ENCODE data around the gene SMPD2.

The SMPD2 gene

DNA sequence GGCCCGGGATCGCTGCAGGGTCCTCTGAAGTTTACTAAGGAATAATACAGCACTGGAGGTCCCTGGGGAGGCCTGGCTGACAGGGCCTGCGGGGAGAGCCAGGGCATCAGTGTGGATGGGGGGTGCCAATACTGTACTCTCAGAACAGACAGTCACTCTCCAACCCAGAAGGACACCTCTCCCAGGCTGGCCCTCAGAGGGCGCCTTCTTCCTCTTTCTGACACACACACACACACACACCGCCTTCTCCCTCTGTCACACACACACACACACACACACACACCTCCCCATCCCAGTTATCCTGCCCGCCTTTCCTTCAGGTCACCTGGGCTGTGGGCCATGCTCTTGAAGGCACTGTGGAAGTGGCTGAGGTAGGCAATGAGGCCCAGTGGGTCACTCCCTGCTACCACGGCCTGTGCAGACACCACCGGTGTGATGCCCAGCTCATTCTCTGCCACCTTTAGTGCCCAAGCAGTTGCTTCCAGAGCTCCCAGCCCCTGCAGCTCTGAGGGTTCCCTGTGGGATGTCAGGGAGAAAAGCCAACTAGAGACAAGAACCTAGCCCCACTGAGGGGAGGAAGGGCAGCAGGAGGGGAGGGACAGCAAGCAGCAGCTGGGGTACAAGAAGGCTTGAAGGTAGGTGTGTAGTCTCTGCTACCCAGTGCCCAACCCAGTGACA lies 7.5 kb downstream of the SMPD2 start:
- H3K9me3 ChIP-seq (ENCODE audit: control insufficient read depth, insufficient read depth, low read length), result no peaks in the 10 kb centered on the region
- H3K27me3 ChIP-seq (ENCODE audit: control insufficient read depth, insufficient read depth, low read length), result no peaks in the 10 kb centered on the region
- no peak overlapping the region for H3K9ac ChIP-seq (ENCODE audit: low read depth, low read length)
- H3K4me3 ChIP-seq (ENCODE audit: low read depth, low read length), result no peak overlapping the region
- H3K4me1 ChIP-seq (ENCODE audit: control insufficient read depth, insufficient read depth, low read length), result no peaks in the 10 kb centered on the region
- H3K36me3 ChIP-seq (ENCODE audit: control insufficient read depth, insufficient read depth, low read length), result peaks cover 59% of the 10 kb centered on the region

DNA sequence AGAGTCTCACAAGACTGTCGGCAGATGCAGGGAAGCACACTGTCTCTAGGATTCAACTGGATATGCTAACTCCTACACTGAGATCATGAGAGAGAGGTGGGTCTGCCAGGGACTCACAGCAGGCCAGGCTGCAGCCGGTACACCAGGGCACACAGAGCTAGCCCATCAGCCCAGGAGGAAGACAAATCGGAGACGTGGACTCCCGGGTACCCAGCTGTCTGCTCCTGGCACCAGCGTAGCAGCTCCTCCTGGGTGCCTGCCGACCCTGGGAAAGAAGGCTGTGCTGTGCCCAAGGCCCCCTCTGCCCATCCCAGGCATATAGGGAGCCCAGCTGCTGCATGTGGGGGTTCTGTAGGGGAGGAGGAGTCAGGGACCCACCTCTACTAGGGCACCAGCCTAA lies 8.1 kb downstream of the SMPD2 start:
- Histone ChIP-seq H3K4me1 (ENCODE audit: control insufficient read depth, insufficient read depth, low read length) (no peaks in the 10 kb centered on the region), H3K36me3 (ENCODE audit: control insufficient read depth, insufficient read depth, low read length) (peaks cover 60% of the 10 kb centered on the region), H3K4me3 (ENCODE audit: low read depth, low read length) (no peak overlapping the region), H3K9ac (ENCODE audit: low read depth, low read length) (no peak overlapping the region), H3K9me3 (ENCODE audit: control insufficient read depth, insufficient read depth, low read length) (no peaks in the 10 kb centered on the region), H3K27me3 (ENCODE audit: control insufficient read depth, insufficient read depth, low read length) (no peaks in the 10 kb centered on the region)

DNA sequence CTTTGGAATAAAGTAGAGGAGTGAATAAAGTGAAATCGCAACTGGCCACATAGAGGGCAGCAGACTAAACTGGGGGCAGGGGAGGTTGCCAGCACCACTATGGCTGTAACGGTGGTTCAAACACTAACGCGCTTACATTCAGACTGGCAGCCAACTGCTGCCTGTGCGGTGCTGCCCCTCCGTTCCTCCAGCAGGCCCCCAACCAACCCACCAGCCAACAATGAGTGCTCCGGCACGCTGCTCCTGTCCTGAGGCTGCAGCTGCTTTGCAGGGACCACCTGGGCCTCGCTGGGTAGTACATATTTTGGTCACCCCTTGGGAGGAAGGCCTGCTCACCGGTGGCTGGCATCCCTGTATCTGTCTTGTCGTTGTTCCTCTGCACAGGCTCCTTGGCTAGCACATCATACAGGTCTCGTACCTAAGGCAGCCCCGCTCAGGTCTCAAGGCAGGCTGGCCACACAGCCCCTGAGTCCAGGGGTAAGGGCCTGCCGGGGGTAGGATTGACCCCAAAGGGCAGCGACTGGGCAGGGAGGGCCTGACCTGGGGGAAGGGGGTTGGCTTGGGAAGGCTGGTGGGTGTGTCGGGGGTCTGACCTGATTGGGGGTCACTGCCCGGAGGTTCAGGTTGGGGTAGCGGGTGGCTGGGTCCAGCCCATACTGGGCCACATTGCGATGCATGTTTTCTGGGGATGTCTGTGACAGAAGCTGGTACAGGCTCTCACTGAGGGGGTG lies 8.7 kb downstream of the SMPD2 start:
- no peaks in the 10 kb centered on the region for H3K9me3 ChIP-seq (ENCODE audit: control insufficient read depth, insufficient read depth, low read length)
- no peaks in the 10 kb centered on the region for H3K4me1 ChIP-seq (ENCODE audit: control insufficient read depth, insufficient read depth, low read length)
- no peak overlapping the region for H3K4me3 ChIP-seq (ENCODE audit: low read depth, low read length)
- H3K27me3 ChIP-seq (ENCODE audit: control insufficient read depth, insufficient read depth, low read length), result no peaks in the 10 kb centered on the region
- H3K9ac ChIP-seq (ENCODE audit: low read depth, low read length), result no peak overlapping the region
- peaks cover 61% of the 10 kb centered on the region for H3K36me3 ChIP-seq (ENCODE audit: control insufficient read depth, insufficient read depth, low read length)

DNA sequence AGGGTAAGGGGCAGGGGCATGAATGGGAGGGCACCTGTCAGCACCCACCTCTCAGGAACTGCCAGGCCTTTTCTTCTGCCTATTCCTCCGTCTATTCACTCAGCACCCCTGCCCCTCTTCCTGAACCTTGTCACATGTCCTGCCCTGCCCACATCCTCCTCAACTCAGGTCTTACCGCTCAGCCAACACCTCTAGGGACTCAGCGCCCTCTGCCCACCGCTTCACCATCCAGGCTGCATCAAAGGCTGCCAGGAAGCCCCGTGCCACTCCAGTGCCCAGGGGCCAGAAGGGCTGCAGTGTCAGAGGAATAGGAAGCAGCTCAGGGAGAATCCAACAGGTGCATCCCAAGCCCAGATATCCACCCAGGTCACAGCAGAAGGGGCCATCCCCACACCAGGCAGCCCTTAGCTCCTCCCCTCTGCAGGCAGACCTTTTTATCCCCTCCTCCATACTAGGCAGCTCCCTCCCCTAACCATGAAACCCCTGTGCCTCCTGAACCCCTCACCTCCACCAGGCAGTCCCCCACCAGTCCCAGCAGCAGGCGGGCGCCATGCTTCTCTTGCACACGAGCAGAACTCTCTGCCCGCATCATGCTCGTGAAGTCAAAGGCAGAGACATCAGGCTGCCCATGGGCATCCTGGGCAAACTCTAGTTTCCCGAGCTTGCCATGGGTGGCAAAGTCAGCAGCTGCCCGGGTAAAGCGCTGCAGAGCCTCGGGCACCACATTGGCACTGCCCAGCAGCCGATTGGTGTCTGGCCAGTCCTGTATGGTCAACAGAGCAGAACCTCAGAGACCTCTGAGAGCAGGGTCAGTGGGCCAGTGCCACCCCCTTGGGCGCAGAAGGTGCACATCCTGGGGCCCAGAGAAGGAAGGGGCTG lies 9.5 kb downstream of the SMPD2 start:
- Histone ChIP-seq H3K4me3 (ENCODE audit: low read depth, low read length) (no peak overlapping the region), H3K36me3 (ENCODE audit: control insufficient read depth, insufficient read depth, low read length) (peaks cover 59% of the 10 kb centered on the region), H3K9ac (ENCODE audit: low read depth, low read length) (no peak overlapping the region), H3K9me3 (ENCODE audit: control insufficient read depth, insufficient read depth, low read length) (no peaks in the 10 kb centered on the region), H3K4me1 (ENCODE audit: control insufficient read depth, insufficient read depth, low read length) (no peaks in the 10 kb centered on the region), H3K27me3 (ENCODE audit: control insufficient read depth, insufficient read depth, low read length) (no peaks in the 10 kb centered on the region)

DNA sequence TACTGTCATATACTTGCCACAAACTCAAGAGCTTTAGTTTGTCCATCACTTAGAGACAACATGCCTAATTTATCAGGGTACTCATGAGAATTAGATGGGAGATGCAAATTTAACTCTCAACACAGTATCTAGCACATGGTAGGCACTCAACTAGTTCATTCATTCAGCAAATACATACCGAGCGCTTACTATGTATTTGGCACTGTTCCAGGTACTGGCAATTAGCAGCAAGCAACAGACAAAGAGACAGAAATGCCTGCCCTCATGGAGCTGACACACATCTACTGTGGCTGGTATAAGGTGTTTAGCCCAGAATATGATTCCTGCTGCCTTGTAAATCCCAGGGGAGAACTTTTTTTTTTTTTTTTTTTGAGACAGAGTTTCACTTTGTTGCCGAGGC lies 10.3 kb downstream of the SMPD2 start:
- Histone ChIP-seq H3K27me3 (ENCODE audit: control insufficient read depth, insufficient read depth, low read length) (no peaks in the 10 kb centered on the region), H3K4me1 (ENCODE audit: control insufficient read depth, insufficient read depth, low read length) (no peaks in the 10 kb centered on the region), H3K36me3 (ENCODE audit: control insufficient read depth, insufficient read depth, low read length) (peaks cover 52% of the 10 kb centered on the region), H3K4me3 (ENCODE audit: low read depth, low read length) (no peak overlapping the region), H3K9me3 (ENCODE audit: control insufficient read depth, insufficient read depth, low read length) (no peaks in the 10 kb centered on the region), H3K9ac (ENCODE audit: low read depth, low read length) (no peak overlapping the region)

DNA sequence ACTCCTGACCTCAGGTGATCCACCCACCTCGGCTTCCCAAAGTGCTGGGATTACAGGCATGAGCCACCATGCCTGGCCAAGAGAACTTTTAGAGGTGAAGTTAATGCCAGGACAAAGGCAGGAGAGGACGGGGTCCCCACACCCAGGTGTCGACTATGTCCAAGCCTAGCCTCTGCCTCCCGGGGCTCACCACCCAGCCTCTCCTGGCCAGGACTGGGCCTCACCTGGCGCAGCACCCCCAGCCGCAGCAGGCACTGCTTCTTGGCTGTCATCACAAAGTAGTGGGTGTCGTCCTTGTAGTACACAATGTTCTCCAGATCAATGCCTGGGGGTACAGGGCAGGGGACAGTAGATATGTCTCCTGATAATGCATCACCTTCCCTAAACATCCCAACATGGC lies 10.9 kb downstream of the SMPD2 start:
- no peaks in the 10 kb centered on the region for H3K27me3 ChIP-seq (ENCODE audit: control insufficient read depth, insufficient read depth, low read length)
- peaks cover 47% of the 10 kb centered on the region for H3K36me3 ChIP-seq (ENCODE audit: control insufficient read depth, insufficient read depth, low read length)
- H3K4me1 ChIP-seq (ENCODE audit: control insufficient read depth, insufficient read depth, low read length), result peaks cover under 1% of the 10 kb centered on the region
- no peak overlapping the region for H3K4me3 ChIP-seq (ENCODE audit: low read depth, low read length)
- no peaks in the 10 kb centered on the region for H3K9me3 ChIP-seq (ENCODE audit: control insufficient read depth, insufficient read depth, low read length)
- no peak overlapping the region for H3K9ac ChIP-seq (ENCODE audit: low read depth, low read length)

DNA sequence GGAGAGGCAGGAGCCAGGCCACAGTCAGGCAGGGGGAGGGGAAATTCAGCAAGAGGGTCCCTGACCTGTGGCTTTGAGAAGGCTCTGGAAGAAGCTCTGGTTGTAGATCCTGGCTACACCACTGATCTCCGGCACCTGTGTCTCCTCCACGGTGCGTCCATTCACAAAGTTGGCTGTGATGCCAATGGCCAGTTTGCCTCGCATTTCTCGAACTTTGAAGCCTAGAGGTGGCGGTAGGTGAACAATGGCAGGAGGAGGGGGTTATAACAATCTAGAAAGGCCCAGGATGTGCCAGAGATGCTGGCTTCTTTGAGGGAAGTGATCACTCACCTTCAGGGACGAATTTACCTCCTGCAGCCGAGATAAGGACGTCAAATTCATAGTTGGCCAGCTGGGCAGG lies 11.7 kb downstream of the SMPD2 start:
- Histone ChIP-seq H3K4me1 (ENCODE audit: control insufficient read depth, insufficient read depth, low read length) (peaks cover 9% of the 10 kb centered on the region), H3K36me3 (ENCODE audit: control insufficient read depth, insufficient read depth, low read length) (peaks cover 39% of the 10 kb centered on the region), H3K9ac (ENCODE audit: low read depth, low read length) (no peak overlapping the region)

DNA sequence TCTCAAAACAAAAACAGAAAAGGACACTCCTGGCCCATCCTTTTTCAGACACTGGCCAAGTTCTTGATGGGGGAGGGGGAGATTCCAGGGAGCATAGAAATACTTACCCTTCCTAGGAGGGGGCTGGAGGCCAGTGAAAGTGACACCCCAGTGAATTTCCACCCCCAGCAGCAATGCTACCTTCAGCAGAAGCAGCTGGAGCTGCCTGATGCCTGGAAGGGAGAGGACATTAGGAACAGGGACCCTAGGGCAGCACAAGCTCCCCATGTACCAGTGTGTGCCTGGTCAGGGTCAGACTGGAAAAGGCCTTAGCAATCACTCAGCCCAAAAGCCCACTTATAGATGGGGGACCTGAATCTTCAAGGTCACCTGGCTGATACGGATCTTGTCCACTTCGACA lies 12.6 kb downstream of the SMPD2 start:
- Histone ChIP-seq H3K4me3 (ENCODE audit: low read depth, low read length) (no peak overlapping the region), H3K36me3 (ENCODE audit: control insufficient read depth, insufficient read depth, low read length) (peaks cover 39% of the 10 kb centered on the region), H3K9me3 (ENCODE audit: control insufficient read depth, insufficient read depth, low read length) (no peaks in the 10 kb centered on the region), H3K9ac (ENCODE audit: low read depth, low read length) (no peak overlapping the region), H3K27me3 (ENCODE audit: control insufficient read depth, insufficient read depth, low read length) (no peaks in the 10 kb centered on the region), H3K4me1 (ENCODE audit: control insufficient read depth, insufficient read depth, low read length) (peaks cover 18% of the 10 kb centered on the region)

More for the DNA sequence above, 11.7 kb downstream of the SMPD2 start:
- H3K9me3 ChIP-seq (ENCODE audit: control insufficient read depth, insufficient read depth, low read length), result no peaks in the 10 kb centered on the region
- no peaks in the 10 kb centered on the region for H3K27me3 ChIP-seq (ENCODE audit: control insufficient read depth, insufficient read depth, low read length)
- H3K4me3 ChIP-seq (ENCODE audit: low read depth, low read length), result no peak overlapping the region

DNA sequence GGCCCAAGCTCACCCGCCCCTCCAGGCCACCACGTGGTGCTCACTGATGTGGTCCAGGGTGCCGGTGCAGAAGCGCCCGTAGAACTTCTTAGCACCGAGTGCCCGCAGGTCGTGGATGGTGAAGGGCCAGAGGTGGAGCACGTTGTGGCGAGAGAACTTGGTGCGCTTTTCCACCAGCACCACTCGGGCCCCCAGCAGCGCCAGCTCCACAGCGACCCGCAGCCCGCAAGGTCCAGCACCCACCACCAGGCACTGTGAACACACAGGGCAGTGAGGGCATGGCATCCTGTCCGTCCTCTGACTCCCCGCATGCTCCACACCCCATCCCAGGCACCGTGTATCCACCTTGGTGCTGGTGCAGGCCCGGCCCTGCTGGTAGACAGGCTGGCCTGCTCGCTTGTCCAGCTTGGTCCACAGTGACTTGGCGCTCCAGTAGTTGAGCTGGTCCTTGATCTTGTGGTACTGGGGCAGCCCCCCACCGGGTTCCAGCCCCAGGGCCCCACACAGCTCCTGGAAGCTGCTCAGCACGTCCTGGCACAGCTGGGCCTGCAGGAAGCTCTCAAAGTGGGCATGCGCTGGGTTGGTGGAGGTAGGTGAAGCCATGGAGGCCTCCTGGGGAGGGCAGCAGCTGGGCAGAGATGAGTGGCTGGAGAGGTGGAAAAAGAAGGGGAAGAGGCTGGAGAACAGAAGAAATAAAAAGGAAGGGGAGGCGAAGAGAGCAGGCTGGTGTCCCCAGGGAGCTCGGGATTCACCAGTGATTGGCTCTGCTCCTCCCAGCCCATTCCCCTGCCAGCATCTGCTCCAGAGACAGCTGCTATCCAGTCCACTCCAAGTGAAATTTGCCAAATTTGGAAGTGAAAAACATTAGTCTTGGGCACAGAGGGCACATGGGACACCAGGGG lies 13.3 kb downstream of the SMPD2 start:
- H3K4me3 ChIP-seq (ENCODE audit: low read depth, low read length), result peak overlapping the region; percentile 94
- H3K36me3 ChIP-seq (ENCODE audit: control insufficient read depth, insufficient read depth, low read length), result peaks cover 34% of the 10 kb centered on the region
- H3K9me3 ChIP-seq (ENCODE audit: control insufficient read depth, insufficient read depth, low read length), result no peaks in the 10 kb centered on the region
- H3K27me3 ChIP-seq (ENCODE audit: control insufficient read depth, insufficient read depth, low read length), result no peaks in the 10 kb centered on the region
- H3K4me1 ChIP-seq (ENCODE audit: control insufficient read depth, insufficient read depth, low read length), result peaks cover 20% of the 10 kb centered on the region
- peak overlapping the region; percentile 41 for H3K9ac ChIP-seq (ENCODE audit: low read depth, low read length)

DNA sequence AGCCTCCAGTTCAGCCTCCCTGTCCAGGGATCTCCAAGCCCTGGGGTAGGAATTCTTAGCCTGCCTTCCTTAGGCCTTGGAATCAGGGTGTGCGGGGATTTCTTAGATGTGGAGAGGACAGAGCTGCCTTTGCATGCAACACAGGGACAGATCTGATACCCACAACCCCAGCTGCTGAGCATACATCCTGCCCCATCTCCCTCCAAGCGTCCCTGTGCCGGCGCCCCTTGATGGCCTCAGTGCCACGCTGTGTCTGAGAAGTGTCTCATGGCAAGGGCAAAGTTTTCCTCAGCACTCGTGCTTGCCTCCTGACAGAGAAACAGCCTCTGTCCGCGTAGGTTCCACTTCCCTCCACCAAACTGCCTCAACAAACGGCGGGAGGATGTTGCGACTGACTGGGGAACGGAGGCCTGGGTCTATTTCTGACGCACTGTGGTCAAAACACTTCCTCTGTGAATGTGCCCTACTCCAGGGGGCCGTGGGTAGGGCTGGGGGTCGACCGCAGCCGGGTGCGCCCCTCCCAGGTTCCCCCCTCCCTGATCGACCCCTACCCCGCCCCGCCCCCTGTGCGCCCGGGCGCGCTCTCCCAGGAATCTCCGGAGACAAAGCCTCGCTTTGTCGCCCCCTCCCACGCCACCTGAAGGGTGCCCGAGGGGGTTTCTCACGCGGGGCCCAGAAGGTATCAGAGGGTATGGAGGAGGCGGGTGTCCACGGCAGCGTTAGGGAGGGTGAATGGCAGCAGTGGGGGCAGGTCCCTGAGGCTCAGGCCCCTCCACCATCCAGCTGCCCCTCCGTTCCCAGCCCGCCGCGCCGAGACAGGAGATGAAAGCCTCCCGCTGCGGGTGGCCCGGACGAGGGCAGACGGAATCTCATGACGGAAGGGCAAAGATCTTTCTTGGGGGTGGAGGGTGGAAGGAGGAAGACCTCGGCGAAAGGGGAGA lies 14.2 kb downstream of the SMPD2 start:
- peak overlapping the region; percentile 49 for H3K9ac ChIP-seq (ENCODE audit: low read depth, low read length)
- H3K36me3 ChIP-seq (ENCODE audit: control insufficient read depth, insufficient read depth, low read length), result peaks cover 30% of the 10 kb centered on the region
- H3K4me3 ChIP-seq (ENCODE audit: low read depth, low read length), result peak overlapping the region; percentile 94
- no peaks in the 10 kb centered on the region for H3K27me3 ChIP-seq (ENCODE audit: control insufficient read depth, insufficient read depth, low read length)
- H3K9me3 ChIP-seq (ENCODE audit: control insufficient read depth, insufficient read depth, low read length), result no peaks in the 10 kb centered on the region
- peaks cover 23% of the 10 kb centered on the region for H3K4me1 ChIP-seq (ENCODE audit: control insufficient read depth, insufficient read depth, low read length)
